ENCODE results near the gene PEAK3. TPM values are rescaled to one million over a fixed set of nuclear protein-coding genes. Genes with fewer than 3 reads are reported as not detected.

PEAK3 gene
- total and polyA plus RNA-seq, 9 of the 15 experiments (the other 6 are each of a cell fraction or from before 2014, with no cell fraction given) = 0.07 to 0.40 TPM; not detected in 7

DNA sequence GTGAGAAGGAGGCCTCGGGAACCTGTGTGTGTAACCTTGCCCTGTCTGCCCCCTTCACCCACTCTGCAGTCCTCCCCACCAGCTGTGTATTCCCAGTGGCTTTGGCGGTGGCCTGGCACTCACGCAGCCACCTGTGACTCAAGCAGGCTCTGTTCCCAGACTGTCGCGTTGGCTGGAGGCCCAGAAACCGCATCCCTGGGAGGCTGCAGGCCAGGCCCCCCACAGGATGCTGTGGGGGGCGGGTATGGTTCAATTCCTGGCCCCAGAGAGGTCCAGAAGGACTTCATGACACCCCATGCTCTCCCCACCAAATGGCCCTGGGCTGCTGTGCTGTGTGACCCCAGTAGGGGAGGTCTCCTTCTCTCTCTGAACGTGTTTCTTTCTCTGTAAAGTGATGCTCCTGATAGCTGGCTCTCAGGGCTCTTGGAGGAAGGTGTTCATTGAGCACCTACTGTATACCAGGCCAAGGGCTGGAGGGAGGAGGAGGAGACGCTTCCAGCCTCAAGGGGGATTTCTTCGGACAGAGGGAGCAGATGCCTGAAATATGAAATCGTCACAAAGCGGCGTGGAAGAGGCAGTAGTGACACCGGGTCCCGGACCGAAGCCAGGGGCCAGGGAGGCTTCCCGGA is 27.9 kb upstream of the PEAK3 start:
- TF ChIP-seq ZKSCAN8 (CRISPR knock-in tag; IDR thresholded peaks at IDR 0.05) (peak; percentile 89), CBX1 (IDR thresholded peaks at IDR 0.05; ENCODE audit: low read depth) (no peak), NFIC (IDR thresholded peaks at IDR 0.05) (0 out of 2 replicates have a peak, but pooled peaks have one; percentile 29), KLF10 (CRISPR knock-in tag; IDR thresholded peaks at IDR 0.05) (no peak), SIN3A (IDR thresholded peaks at IDR 0.05; ENCODE audit: borderline replicate concordance in 2 of 2, control insufficient read depth in 1 of 2, low read depth in 2 of 2, low read length in 2 of 2) (no peak), ZFP36 (IDR thresholded peaks at IDR 0.05; ENCODE audit: low read depth, low read length, partially characterized antibody) (peak; percentile 38), KDM1A (IDR thresholded peaks at IDR 0.05) (no peak)
- TF ChIP-seq, protein P1, sequence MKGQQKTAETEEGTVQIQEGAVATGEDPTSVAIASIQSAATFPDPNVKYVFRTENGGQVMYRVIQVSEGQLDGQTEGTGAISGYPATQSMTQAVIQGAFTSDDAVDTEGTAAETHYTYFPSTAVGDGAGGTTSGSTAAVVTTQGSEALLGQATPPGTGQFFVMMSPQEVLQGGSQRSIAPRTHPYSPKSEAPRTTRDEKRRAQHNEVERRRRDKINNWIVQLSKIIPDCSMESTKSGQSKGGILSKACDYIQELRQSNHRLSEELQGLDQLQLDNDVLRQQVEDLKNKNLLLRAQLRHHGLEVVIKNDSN (CRISPR knock-in tag; IDR thresholded peaks at IDR 0.05) = no peak
- TF ChIP-seq, protein P2, sequence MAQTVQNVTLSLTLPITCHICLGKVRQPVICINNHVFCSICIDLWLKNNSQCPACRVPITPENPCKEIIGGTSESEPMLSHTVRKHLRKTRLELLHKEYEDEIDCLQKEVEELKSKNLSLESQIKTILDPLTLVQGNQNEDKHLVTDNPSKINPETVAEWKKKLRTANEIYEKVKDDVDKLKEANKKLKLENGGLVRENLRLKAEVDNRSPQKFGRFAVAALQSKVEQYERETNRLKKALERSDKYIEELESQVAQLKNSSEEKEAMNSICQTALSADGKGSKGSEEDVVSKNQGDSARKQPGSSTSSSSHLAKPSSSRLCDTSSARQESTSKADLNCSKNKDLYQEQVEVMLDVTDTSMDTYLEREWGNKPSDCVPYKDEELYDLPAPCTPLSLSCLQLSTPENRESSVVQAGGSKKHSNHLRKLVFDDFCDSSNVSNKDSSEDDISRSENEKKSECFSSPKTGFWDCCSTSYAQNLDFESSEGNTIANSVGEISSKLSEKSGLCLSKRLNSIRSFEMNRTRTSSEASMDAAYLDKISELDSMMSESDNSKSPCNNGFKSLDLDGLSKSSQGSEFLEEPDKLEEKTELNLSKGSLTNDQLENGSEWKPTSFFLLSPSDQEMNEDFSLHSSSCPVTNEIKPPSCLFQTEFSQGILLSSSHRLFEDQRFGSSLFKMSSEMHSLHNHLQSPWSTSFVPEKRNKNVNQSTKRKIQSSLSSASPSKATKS (CRISPR knock-in tag; IDR thresholded peaks at IDR 0.05) = no peak
- TF ChIP-seq, protein P3, sequence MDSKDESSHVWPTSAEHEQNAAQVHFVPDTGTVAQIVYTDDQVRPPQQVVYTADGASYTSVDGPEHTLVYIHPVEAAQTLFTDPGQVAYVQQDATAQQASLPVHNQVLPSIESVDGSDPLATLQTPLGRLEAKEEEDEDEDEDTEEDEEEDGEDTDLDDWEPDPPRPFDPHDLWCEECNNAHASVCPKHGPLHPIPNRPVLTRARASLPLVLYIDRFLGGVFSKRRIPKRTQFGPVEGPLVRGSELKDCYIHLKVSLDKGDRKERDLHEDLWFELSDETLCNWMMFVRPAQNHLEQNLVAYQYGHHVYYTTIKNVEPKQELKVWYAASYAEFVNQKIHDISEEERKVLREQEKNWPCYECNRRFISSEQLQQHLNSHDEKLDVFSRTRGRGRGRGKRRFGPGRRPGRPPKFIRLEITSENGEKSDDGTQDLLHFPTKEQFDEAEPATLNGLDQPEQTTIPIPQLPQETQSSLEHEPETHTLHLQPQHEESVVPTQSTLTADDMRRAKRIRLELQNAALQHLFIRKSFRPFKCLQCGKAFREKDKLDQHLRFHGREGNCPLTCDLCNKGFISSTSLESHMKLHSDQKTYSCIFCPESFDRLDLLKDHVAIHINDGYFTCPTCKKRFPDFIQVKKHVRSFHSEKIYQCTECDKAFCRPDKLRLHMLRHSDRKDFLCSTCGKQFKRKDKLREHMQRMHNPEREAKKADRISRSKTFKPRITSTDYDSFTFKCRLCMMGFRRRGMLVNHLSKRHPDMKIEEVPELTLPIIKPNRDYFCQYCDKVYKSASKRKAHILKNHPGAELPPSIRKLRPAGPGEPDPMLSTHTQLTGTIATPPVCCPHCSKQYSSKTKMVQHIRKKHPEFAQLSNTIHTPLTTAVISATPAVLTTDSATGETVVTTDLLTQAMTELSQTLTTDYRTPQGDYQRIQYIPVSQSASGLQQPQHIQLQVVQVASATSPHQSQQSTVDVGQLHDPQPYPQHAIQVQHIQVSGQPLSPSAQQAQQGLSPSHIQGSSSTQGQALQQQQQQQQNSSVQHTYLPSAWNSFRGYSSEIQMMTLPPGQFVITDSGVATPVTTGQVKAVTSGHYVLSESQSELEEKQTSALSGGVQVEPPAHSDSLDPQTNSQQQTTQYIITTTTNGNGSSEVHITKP (IDR thresholded peaks at IDR 0.05; ENCODE audit: partially characterized antibody) = peak; percentile 59
- FAIRE-seq = no peak
- Histone ChIP-seq H3K9me3 (replicated peaks; ENCODE audit: control insufficient read depth, insufficient read depth, low read depth, low read length) (peaks cover 4% of the 10 kb centered on the region), H3K9ac (ENCODE audit: insufficient read depth in 1 of 2, low read depth in 2 of 2, low read length in 2 of 2) (0 out of 4 replicates have a peak overlapping the region, but pooled peaks of 1 of the 2 experiments have one; percentile 43), H4K20me1 (replicated peaks; ENCODE audit: control insufficient read depth, insufficient read depth, low read length) (no peaks in the 10 kb centered on the region), H3K79me2 (ENCODE audit: control insufficient read depth, insufficient read depth, low read length) (no peaks in the 10 kb centered on the region), H3K27me3 (ENCODE audit: control insufficient read depth in 2 of 2, insufficient read depth in 2 of 2, low read length in 2 of 2) (peaks cover 0 to 9% of the 10 kb centered on the region in 2 experiments; a peak in 2 of 5 replicates), H3K4me1 (replicated peaks in 1 of 2; ENCODE audit: control insufficient read depth in 2 of 2, insufficient read depth in 2 of 2, low read length in 2 of 2) (peaks cover 3 to 45% of the 10 kb centered on the region in 2 experiments; a peak in 3 of 5 replicates), H3K4me3 (no peak overlapping the region), H3K36me3 (ENCODE audit: control insufficient read depth, insufficient read depth, low read length) (no peaks in the 10 kb centered on the region), H3K9me1 (ENCODE audit: control insufficient read depth, insufficient read depth, low read length) (no peaks in the 10 kb centered on the region), H3K27ac (ENCODE audit: extremely low read depth, low read depth, low read length) (no peak overlapping the region), H3K4me2 (ENCODE audit: insufficient read depth, low read length) (no peak overlapping the region), H2AFZ (ENCODE audit: low read depth, low read length) (no peak overlapping the region)
- in situ Hi-C loops (cut with MboI) (loop anchor here (10.0 kb wide), 1 partner anchor 75 kb away; the partner anchor contains the start of genes PLEKHJ1 and SF3A2), intact Hi-C loops (cut with micrococcal nuclease) (no loop called here)
- WGBS (ENCODE audit: insufficient coverage, low coverage, missing lambda C conversion rate) = 40% methylated on average over 17 of the region's 17 CpGs
- BruUV-seq (replicated peaks) = no TSS peak
- peak; percentile 16; the same call in 2 of the 3 replicates for ATAC-seq
- ChIA-PET POLR2A (interaction anchor here (0.5 to 0.6 kb wide), 3 partner anchors 119 to 251 kb away, joined by 3 read pairs; no protein-coding TSS in a partner anchor), CTCF (ENCODE audit: low intra/inter-chr PET ratio) (no interaction called here)
- DNase-seq (ENCODE audit: extremely low read depth in 1 of 4, low spot score in 3 of 4) = no peak
